AML-193 (cell line): ENCODE data around the gene LHFPL5.

ENCODE experiments used
- DNase-seq, 2 experiments: peaks; one replicate each; lab custom pipeline; 2025; lab: John Stamatoyannopoulos, UW

Gene LHFPL5

DNA sequence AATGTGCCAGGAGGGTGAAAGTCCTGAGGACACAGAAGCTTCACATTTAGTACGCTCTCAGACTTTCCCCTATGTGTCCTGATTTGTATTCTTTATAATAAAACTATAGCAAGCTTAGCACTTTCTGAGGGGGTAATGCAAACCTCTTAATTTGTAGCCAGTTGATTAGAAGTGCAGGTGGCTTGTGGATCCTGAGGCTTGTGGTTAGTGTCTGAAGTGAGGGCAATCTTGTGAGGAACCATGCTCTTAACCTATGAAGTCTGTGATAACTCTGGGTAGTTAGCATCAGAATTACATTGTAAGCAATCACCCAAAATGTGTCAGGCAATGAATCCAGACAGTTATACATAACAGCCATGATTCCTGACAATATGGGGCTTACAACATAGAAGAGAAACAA, 51.1 kb downstream of the LHFPL5 start:
- no peak for DNase-seq

DNA sequence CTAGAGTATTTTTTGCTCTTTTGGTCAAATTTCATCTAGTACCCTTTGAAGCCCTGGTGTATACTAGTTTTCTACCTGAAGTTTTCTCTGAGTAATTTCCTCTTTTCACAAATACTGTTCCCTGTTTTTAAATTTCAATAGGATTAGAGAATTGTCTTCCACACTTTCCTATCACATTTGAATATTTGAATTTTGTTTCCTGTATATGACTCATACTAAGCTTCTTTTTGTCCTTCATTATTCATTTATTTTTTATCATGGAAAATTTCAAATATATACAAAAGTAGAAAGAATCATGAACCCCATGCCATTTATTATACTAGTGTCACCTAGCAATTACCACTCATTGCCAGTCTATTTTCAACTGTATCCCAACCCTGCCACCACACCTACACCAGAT, 52.7 kb downstream of the LHFPL5 start:
- no peak for DNase-seq

GRCh38 chr6:35859367-35859766, 54.2 kb downstream of the LHFPL5 start:
- no peak for DNase-seq
